SHP77 treated with DMSO at 0.1 percent for 48 hours (cell line): Measurements from ENCODE around the gene CAPRIN1.
A peak's percentile ranks its signal among the peaks of the same experiment; 100 is the strongest.
"Not testable (repeated sequence)": the region's sequence is repeated elsewhere in the genome, so short reads cannot be mapped to it uniquely, and the experiment has no call there.

Experiments
- DNase-seq: peaks from one replicate; lab custom pipeline; 2025; lab: John Stamatoyannopoulos, UW

CAPRIN1 gene

DNA sequence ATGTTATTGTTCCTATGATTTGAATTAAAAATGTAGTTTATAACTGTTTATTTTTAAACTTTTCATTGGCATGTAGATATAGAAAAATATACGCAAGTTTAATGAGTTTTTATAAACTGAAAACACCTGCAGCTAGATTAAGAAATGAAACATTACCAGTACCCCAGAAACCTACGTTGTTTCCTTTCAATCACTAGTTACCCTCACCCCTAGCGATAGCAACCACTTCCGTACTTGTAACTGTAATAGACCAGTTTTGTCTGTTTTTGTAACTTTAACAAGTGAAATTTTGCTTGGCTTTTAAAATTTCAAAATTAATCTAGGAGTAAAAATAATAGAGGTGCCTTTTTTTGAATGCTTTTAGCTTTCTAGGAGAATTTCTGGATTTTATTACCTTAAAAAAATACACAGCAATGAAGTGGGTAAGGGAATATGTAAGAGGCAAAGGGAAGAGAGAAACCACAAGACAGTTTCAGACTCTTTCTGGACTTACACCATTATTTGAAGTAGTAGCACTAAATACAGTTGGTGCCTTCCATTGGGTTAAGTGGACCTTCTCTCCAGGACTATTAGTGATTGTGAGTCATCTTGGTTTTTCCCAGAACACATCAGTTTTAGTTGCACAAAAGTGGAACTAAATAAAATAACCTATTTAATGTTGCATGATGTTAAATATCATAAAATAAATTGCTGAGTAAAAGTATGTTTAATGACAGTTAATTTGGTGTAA, 35.2 kb downstream of the CAPRIN1 start:
- DNase-seq: no peak

DNA sequence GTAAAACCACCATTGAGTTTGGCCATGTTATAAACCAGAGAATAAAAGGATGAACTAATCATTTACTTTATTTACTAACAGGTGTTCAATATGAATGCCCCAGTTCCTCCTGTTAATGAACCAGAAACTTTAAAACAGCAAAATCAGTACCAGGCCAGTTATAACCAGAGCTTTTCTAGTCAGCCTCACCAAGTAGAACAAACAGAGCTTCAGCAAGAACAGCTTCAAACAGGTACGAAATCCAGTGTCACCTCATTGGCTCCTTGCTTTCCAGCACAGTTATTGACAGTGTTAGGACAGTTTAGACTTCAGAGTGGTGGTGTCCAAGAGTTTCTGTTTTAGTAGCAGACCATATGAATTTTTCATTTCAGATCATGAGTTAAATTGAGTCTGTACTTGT, 40.3 kb downstream of the CAPRIN1 start:
- DNase-seq: no peak

DNA sequence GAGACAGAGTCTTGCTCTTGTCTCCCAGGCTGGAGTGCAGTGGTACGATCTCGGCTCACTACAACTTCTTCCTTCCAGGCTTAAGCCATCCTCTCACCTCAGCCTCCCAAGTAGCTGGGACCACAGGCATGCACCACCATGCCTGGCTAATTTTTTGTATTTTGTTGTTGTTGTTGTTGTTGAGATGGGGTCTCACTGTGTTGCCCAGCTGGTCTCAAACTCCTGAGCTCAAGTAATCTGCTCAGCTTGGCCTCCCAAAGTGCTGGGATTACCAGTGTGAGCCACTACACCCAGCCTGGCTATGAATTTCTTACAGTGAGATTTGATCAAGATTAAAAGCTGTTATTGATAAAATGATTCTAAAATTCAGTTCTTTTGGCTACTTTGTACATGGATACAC, 43.4 kb downstream of the CAPRIN1 start:
- not testable (repeated sequence) for DNase-seq

DNA sequence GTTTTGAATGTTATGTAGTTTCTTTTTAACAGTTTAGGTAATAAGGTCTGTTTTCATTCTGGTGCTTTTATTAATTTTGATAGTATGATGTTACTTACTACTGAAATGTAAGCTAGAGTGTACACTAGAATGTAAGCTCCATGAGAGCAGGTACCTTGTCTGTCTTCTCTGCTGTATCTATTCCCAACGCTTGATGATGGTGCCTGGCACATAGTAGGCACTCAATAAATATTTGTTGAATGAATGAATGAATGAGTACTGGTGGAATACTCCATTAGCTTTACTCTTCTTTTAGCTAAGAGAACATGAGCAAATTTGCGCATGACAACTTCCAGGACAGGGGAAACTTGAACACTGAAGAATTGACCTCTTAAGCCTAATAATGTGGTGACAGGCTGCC, 47.3 kb downstream of the CAPRIN1 start:
- DNase-seq: no peak

DNA sequence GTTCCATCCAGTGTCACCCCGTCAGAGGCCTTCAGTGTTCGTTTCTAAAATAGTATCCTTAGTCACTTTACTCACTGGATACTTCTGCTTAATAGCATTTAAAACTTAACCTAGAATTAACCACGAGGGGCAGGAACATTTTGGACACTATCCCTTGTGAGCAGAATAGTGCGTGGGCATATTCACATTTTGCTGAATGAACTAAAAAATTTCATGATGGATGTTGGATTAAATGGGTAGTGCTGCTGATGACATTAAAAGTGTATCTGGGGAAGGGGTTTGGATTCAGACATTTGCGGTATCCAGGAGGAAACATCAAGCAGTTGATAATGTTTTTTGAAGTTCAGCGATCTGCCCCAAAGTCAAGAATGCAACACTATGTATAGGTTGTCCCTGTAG, 53.1 kb downstream of the CAPRIN1 start:
- no peak for DNase-seq

DNA sequence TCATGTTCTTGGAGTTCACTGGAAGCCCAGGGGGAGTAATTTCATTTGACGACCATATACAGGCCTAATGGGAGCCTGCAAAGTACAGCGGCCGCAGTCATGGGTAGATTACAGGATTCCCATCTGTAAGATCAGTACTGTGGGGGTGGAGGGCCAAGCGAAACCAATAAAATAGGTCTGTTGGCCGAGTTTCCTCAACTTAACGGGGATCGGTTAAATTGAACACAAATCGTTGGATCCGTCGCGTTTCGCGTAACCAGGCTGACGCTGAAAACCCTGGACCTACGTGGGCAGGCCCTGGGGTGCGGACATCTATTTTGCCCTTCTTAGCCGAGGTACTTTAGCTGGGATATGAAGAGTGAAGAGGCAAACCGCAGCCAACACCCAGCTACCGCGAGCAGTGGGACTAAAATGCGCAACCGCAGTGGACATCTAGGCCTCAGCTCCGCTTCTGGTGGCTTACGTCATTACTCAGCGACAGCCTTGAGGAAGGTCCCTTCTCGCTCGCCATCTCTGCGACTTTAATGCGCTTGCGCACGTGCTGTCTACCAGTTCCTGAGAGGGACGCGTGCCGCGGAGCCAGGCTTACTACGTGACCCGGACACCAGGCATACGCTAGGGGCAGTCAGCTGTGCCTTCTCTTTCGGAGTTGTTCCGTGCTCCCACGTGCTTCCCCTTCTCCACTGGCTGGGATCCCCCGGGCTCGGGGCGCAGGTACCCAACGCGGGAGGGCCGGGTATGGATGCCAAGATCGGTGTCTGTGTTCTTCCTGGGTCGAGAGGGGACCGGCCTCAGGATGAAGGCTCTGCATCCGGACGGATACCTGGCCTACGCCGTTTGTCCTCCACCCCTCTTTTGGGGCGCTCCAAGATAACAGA, 53.8 kb downstream of the CAPRIN1 start, which contains the start of gene NAT10:
Gene NAT10, plus strand, starts transcription at position 551 of the 878 bp plus-strand sequence. CDS start 2,597 bp downstream, outside the sequence.
- peak; percentile 95 for DNase-seq

DNA sequence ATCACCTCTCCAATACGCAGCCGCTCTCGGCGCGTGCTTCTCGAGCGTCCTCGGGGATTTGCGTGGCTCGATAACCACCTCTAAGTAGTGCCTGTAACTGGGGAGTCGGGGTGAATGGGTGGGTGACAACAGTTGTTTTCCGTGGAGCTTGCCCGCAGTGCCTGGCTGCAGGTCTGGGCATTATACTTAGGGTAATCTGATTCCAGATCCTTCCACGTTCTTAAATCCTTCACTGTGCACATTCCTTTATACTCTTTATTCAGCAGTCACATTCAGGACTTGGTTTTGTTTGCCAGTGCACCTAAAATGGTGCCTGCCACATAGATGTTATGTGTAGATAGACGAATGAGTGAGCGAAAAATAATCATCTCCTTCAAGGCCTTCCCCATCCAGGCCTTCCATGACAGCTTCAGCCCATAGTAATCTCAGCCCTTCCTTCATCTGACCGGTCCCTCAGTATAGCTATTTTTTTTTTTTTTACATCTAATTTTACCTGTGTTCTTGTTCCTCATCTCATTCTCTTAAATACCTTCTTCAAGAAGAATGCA, 54.5 kb downstream of the CAPRIN1 start:
- DNase-seq: no peak

DNA sequence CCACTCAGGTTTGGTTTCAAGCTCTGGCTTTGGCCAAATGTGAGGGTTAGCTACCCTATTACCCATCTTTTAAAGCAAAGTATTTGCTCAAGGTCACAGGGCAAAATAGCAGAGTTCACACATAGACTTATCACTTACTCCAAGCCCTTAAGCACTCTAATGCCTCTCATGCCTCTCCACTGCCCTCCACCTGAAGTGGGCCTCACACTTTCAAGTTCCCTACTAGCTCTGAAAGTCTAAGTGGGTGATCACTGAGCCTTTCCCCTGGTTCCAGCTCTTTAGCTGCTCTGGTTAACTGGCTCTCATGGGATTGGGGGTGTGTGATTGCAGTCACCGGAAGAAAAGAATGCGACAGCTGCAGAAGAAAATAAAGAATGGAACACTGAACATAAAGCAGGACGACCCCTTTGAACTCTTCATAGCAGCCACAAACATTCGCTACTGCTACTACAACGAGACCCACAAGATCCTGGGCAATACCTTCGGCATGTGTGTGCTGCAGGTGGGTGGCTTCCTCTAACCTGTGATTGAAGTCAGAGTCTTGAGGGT, 60.3 kb downstream of the CAPRIN1 start:
- DNase-seq: no peak

DNA sequence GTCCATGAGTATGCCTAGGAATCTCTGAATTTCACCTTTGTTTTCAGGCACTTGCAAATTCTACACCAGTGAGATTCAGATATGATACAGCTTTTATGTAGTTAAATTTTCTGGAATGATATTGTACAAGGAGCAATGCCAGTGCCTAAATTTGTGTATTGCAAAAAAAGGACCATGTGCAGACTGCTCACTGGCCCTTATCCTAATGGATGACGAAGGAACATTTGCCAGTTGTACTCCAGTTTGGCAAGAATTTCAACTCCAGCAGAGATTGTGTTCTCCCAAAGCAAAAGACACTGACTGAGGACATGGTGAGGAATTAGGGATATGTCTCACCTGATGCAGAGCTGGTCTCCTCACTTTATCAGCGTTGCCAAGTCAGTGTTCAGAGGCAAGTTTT, 62.5 kb downstream of the CAPRIN1 start:
- DNase-seq: no peak

DNA sequence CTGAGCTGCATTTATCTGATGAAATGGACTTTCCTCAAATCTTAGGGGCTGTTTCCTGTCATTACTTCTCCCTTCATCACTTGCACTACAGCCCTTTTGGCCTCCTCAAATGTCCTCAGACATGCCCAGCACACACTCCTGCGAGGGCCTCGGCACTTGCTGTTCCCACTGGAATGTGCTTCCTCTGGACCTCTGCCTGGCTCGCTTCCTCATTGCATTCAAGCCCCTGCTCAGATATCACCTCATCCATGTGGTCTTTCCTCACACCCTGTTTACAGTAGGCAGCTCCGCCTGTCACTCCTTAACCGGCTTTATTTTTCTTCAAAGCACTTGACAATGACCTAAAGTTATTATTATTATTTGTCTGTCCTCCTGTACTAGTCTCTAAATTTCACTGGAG, 62.9 kb downstream of the CAPRIN1 start:
- DNase-seq: no peak

DNA sequence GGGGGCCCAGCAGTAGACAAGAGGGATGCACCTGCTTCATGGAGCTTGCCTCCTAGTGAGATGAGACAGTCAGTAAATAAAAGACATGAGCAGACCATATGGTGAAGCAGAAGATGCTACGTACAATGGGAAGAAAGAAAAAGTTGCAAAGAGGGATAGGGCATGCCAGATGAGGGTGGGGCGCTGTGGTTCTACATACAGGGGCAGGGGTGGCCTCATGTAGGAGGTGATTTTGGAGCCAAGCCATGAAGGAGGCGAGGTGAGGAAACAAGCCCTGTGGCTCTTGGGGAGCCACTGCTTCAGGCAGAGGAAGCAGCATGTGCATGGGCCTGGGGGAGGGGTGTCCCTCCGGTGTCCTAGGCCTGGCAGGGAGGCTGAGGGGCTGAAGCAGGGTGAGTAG, 69.1 kb downstream of the CAPRIN1 start:
- DNase-seq: no peak

DNA sequence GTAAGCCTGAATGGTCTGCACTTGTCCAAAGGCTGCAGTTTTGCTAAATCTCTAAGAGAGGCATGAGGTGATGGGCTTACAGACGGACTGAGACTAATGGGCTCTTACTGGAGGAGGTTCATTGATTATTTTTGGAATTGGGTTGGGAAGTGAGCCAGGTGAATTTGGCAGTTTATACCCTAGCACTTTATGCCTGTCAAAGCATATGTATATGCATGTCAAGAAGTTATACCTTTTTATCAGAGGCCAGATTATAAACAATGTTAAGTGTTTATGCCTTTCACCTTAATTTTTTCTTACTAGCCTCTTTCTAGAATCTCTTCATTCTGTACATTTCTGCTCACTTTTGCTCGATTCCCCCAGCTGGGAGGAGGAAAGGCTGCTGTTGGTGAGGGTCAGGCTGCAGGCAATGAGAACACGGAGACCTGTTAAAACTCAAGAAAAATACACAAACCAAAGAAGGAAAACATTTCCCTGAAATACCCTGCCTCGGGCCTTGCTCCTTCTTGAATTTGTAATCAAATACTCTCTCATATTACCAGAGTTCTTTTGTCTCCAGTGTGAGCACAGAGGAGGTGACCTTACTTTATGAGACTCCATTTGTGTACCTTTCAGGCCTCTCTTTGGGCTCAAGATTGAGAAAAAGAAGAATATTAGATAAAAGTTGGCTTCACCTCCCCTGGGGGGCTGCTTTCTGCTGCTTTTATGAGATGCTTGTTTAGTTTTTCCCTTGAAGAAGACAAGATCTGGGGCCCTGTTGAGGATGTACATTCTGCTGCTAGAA, 73.5 kb downstream of the CAPRIN1 start:
- no peak for DNase-seq

DNA sequence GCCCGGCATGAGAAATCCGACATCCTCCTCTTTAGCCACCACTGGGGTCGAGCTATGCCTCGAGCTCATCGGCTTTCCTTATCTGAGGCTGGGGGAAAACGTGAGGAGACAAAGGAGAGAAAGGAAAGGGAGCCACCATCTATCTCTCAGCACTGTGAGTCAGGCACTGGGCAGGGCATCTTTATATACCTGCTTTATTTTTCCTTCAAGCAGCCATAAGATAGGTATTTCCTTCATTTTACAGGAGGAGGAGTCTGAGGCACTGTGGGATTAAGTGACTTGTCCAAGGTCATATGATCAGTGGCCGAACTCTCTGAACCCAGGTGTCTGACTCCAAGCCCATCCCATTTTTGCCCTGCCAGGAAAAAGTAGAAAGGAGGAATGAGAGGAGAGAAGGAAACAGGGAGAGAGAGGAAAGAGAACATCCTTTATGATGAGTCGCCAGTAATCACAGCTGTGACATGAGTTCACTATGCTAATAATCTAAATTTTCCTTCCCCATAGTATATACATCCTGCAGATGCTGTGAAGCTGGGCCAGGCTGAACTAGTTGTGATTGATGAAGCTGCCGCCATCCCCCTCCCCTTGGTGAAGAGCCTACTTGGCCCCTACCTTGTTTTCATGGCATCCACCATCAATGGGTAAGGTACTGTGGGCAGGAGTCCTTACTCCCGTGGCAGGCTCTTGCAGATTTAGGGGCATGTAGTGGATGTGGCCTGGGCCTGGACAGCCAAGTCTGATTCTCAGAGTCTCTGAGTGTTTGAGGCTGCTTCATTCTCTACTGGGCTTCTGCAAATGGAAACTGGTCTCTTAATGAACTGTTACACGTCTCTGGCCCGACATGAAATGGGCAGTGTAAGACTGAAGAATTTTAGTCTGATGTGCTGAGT, 75.7 kb downstream of the CAPRIN1 start:
- no peak for DNase-seq

DNA sequence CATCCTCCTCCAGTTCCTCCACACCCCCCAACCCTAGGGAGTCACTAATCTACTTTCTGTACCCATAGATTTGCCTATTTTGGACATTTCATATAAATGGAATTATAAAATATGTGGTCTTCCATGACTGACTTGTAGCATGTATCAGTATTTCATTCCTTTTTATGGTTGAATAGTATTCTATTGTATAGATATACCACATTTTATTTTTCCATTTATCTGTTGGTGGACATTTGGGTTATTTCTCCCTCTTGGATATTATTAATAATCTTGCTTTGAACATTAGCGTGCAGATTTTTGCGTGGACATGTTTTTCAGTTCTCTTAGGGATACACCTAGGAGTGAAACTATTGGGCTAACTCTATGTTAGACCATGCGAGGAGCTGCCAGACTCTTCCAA, 77.3 kb downstream of the CAPRIN1 start:
- no peak for DNase-seq

DNA sequence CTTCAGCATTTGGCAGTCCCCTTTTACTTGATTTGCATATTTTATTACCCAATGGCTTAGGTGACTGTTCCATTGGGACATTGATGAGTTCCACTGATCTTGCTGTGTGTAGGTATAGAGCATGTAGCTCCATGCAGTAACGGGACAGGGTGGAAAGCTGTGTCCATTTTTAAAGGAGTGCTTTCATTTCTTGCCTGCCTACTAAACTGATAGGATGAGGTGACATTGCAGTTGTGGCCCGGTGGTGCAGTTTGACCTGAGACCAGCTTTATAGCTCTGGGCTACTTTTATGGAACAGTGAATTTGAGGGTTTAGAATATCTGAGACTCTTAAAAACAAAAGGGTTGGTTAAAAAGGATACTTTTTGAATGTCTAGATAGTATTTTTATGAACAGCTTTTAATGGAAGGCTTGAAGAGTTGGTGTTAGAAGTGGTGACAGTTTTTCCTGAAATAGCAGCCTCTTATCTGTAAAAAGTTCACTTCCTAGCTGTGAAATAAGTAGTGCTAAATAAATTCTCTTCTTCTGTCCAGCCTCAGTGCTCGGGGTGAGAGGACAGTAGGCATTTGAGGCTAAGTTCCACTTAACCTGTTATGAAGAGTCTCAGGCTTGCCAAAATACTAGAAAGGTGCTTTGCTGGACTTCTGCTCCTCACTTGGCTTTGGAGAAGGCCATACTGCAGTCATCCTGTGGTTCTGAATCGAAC, 80.9 kb downstream of the CAPRIN1 start:
- DNase-seq: no peak

DNA sequence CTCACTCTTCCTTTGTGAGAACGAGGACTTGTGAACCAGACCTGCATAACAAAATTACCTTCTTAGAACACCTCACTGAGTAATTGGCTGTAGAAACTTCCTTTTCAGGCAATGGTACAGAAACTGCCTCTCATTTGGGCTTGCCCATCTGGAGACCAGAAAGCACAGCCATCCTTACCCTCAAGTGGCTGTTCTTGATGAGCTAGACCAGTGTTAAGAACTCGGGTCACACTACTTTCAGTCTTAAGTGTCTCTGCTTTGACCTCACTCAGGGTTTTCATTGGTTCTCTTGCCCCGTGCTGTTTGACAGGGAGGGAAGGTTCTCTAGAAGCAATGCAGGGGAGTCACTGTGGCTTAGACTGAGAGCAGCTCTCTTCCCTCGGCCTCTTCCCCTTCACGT, 83.2 kb downstream of the CAPRIN1 start:
- DNase-seq: no peak

DNA sequence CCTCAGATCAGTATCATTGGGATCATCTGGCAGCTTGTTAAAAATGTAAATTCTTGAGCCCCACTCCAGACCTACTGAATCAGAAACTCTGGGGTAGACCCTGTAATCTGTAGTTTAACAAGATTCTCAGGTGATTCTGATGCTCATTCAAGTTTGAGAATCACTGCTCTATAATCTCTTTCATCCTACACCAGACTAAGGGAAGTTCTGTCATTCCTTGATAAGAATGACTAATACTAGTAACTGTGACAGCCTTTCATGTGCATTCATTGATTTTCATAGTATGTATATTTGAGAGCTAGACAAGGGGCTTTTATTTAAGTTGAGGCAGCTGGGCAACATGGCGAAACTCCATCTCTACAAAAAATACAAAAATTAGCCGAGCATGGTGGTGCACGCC, 83.9 kb downstream of the CAPRIN1 start:
- no peak for DNase-seq

DNA sequence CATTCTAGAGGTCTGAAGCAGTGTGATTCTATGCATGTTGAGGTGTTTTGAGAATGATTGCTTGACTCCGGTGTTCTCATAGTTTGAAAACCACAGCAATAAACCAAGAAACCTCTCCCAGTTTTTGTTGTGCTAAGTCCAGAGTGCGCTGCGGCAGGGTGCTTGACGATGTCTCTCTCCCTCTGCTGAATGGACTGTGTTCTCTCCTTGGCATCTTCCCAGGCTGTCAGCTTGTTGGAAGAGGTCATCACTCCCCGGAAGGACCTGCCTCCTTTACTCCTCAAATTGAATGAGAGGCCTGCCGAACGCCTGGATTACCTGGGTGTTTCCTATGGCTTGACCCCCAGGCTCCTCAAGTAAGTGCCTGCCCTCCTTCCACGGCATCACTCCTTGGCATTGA, 84.9 kb downstream of the CAPRIN1 start:
- DNase-seq: no peak

DNA sequence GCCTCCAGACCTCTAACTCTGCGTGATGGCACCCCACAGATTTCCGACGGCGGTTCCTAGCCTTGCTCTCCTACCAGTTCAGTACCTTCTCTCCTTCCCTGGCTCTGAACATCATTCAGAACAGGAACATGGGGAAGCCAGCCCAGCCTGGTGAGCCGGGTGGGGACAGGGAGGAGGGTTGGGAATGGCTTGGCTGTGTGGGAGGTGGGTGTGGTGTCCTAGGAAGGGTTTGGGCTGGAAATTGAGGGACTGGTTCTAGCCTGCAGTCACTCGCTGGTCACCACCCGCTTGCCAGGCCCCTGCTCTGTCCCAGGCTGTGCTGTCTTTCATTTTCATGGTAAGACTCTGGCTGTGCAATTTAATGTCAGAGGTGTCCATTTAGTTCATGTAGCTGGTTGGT, 87.8 kb downstream of the CAPRIN1 start:
- DNase-seq: no peak

DNA sequence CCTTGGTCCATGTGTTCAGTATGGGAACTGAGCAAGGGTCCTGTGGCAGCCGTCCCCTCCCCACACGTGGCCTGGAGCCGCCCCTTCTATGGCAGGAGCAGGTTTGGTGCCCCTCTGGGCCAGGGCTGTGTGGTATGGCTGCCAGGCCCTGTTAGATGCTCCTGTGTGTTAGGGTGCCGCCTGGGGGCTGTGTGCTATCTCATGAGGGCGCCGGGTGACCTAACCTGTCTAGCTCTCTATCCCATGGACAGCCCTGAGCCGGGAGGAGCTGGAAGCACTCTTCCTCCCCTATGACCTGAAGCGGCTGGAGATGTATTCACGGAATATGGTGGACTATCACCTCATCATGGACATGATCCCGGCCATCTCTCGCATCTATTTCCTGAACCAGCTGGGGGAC, 88.6 kb downstream of the CAPRIN1 start:
- DNase-seq: no peak
